Measurements from ENCODE around the gene UBE2B.
"Not testable (repeated sequence)": the region's sequence is repeated elsewhere in the genome, so short reads cannot be mapped to it uniquely, and the experiment has no call there.

- not testable (repeated sequence) for TF ChIP-seq POLR2AphosphoS5 (IDR thresholded peaks at IDR 0.05; ENCODE audit: borderline replicate concordance, low read depth, low read length); EZH2 (IDR thresholded peaks at IDR 0.05); FOXP2 (optimal IDR thresholded peaks at IDR 0.05; ENCODE audit: control extremely low read depth, extremely low read length, insufficient read depth)
Measured at GRCh38 chr5:134343500-134343899, 27.9 kb upstream of the UBE2B start.

Measured in SK-N-MC (cell line).